ENCODE measurements around the gene CD44.

DNA sequence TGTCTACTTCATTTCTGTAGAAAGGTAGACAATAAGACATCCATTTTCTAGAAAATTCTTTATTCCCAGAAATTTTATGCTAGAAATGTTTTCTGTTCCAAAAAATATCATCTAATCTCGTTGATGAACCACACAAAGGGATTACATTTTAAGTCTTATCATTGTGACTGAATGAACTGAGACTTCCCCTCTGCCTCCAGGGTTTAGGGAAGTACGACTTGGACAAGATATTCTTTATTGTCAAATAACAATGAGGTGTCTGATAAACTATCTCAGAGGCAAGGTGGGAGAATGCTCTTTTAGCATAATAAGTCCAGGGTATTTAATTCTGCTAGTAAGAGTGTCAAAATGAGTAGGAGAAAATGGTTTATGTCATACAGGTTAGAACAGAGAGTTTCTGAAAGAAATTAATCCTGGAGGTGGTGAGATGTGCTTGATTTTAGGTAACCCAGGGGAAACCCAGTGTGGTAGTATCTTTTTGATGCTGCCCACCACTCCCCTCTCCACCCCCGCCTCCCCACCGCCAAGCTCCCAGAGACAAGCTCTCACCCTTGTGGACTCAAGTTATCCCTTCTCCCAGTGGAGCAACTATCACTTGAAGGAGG, 100.6 kb downstream of the CD44 start:
- no peak for TF ChIP-seq POLR2A (IDR thresholded peaks at IDR 0.05)
- no peak for TF ChIP-seq EP300 (IDR thresholded peaks at IDR 0.05)
- no peak for TF ChIP-seq CTCF (IDR thresholded peaks at IDR 0.05)

All from ovary (tissue), 3 donors.